Fibroblast of skin of abdomen (primary cell): ENCODE data around the gene SLC26A3.

ENCODE experiments used
- DNase-seq: peaks from one replicate; pipeline ENCODE4 v3.0.0-alpha.2; 2013

SLC26A3 gene

GRCh38 chr7:107743567-107744344 lies 59.3 kb downstream of the SLC26A3 start, which contains the start of gene CBLL1:
Gene CBLL1, plus strand, starts transcription at chr7:107744142. Its CDS starts 22 bp downstream, at chr7:107744164.
- DNase-seq: peak; percentile 96

GRCh38 chr7:107742678-107743566 lies 60.1 kb downstream of the SLC26A3 start:
- DNase-seq: no peak

GRCh38 chr7:107728276-107728675 lies 74.7 kb downstream of the SLC26A3 start:
- DNase-seq: no peak

GRCh38 chr7:107726356-107727130 lies 76.5 kb downstream of the SLC26A3 start:
- DNase-seq: no peak

GRCh38 chr7:107725138-107725740 lies 77.8 kb downstream of the SLC26A3 start:
- DNase-seq: peak; percentile 57

GRCh38 chr7:107723255-107723654 lies 79.8 kb downstream of the SLC26A3 start:
- DNase-seq: no peak

- DNase-seq: no peak
Measured at GRCh38 chr7:107721286-107721685, 81.7 kb downstream of the SLC26A3 start.

- no peak for DNase-seq
Measured at GRCh38 chr7:107718456-107719193, 84.4 kb downstream of the SLC26A3 start.

- no peak for DNase-seq
Measured at GRCh38 chr7:107715531-107715930, 87.5 kb downstream of the SLC26A3 start.
